Uterus (tissue), 4 donors: ENCODE data around the gene PA2G4. TPM values are rescaled to one million over a fixed set of nuclear protein-coding genes. Genes with fewer than 3 reads are reported as not detected.
A peak's percentile ranks its signal among the peaks of the same experiment; 100 is the strongest.

ENCODE experiments used
- DNase-seq, 2 donors: peaks; one replicate each; pipeline ENCODE4 v3.0.0-alpha.2; 2019 to 2020
- H3K27ac ChIP-seq, 2 donors: fragments of 200-600 bp; sonication (generic); 1 replicate in 1 of 2; 2 replicates in 1 of 2; pipeline ENCODE4 v1.5.1; 2016 to 2018
- H3K27me3 ChIP-seq, 2 donors: fragments of 200-600 bp; sonication (generic); one replicate each; pipeline ENCODE4 v1.5.1; 2018 to 2019; ENCODE audit warnings: control low read depth in 1 of 2
- H3K36me3 ChIP-seq, 2 donors: fragments of 200-600 bp; sonication (generic); one replicate each; pipeline ENCODE4 v1.5.1; 2019; ENCODE audit warnings: control low read depth in 1 of 2
- H3K4me1 ChIP-seq, 2 donors: fragments of 200-600 bp; sonication (generic); one replicate each; pipeline ENCODE4 v1.5.1; 2018 to 2019; ENCODE audit warnings: control low read depth in 1 of 2
- H3K4me3 ChIP-seq, 2 donors: fragments of 200-600 bp; sonication (generic); 1 replicate in 1 of 2; 2 replicates in 1 of 2; pipeline ENCODE4 v1.5.1; 2018 to 2019; ENCODE audit warnings: mild to moderate bottlenecking in 1 of 2
- H3K9me3 ChIP-seq, 2 donors: fragments of 200-600 bp; sonication (generic); one replicate each; pipeline ENCODE4 v1.5.1; 2019; ENCODE audit warnings: control low read depth in 1 of 2
- CTCF ChIP-seq, 4 experiments: fragments of 200-600 bp in 2 of 4; fragments of 450-650 bp in 2 of 4; sonication (generic) in 2 of 4; IDR thresholded peaks; one replicate each; pipeline ENCODE4 v1.5.1; 2016 to 2019; ENCODE audit warnings: antibody characterized with exemption in 4 of 4, mild to moderate bottlenecking in 2 of 4, moderate library complexity in 1 of 4
- POLR2A ChIP-seq, 2 donors: fragments of 450-650 bp; IDR thresholded peaks; one replicate each; pipeline ENCODE4 v1.6.1; 2016; ENCODE audit warnings: antibody characterized with exemption in 2 of 2, mild to moderate bottlenecking in 1 of 2, moderate library complexity in 1 of 2
- intact Hi-C: fragments of 100-400 bp; cut with DNase I; formaldehyde crosslinking; loops from one replicate; pipeline ENCODE4 v1.15.1; 2023; ENCODE audit warnings: low total_unique reads
- total RNA-seq, 4 donors: library from RNA; depleted of rRNA in 3 of 4; stranded (reverse); fragments of >200 nt in 3 of 4; gene quantifications; one replicate each; pipeline versions ENCODE4 v1.1.0 to v1.2.4, GENCODE V29; 2014 to 2023
- donor health status: DM: yes; HTN: yes; CAD: no.

The PA2G4 gene
- total RNA-seq, 4 donors from 2014 or later: 64.4 to 120 (median 81.0) TPM

GRCh38 chr12:56128670-56129205, 24.4 kb downstream of the PA2G4 start:
- intact Hi-C loops: loop anchor here (5.0 kb wide), 1 partner anchor 34 kb away; no protein-coding TSS in a partner anchor
- peak overlapping the region; percentile 88 to 91 for H3K27ac ChIP-seq
- peak overlapping the region; percentile 56 to 95 for H3K4me3 ChIP-seq
- no peaks in the 10 kb centered on the region for H3K36me3 ChIP-seq
- H3K9me3 ChIP-seq: no peaks in the 10 kb centered on the region
- H3K27me3 ChIP-seq: no peaks in the 10 kb centered on the region
- H3K4me1 ChIP-seq: peaks cover 8 to 10% of the 10 kb centered on the region in 2 donors
- TF ChIP-seq POLR2A (IDR thresholded peaks at IDR 0.05): no peak
- no peak for TF ChIP-seq CTCF (IDR thresholded peaks at IDR 0.05)
- no peak for DNase-seq

DNA sequence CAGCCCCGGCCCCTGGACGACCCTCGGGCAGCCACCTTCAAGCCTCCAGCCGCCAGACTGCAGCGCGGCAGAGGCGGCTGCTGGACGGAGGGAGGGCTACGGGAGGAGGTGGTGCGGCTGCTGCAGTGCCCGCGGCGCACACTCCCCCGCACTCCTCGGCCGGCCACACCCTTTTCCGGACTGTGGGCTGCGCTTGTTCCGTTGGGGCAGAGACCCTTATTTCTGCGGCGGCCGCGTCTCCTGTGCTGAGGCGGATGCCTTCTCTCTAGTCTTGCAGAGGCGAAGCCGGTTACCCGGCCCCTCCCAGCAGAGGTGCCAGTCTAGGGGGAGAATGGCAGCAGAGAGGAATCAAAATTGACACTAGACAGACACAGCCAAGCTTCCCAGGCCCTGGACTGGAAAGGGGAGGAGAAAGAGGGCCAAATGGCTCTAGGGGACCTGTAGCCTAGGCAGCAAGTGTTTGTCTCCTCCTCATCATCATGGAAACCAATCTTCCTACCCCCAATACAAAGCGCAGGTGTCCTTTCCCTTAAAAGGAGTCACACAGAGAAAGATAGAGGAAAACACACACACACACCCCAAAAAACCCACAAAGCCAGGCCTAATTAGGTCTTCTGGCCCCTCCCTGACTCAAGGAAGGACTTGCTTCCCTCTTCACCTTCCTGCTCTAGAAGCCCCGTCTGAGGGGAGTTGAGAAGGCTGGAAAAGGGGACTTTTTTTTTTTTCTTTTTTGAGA, 25.0 kb downstream of the PA2G4 start:
- Histone ChIP-seq H3K4me1 (peaks cover 8 to 10% of the 10 kb centered on the region in 2 donors), H3K36me3 (no peaks in the 10 kb centered on the region), H3K27me3 (no peaks in the 10 kb centered on the region), H3K9me3 (no peaks in the 10 kb centered on the region), H3K27ac (peak overlapping the region; percentile 88 to 91), H3K4me3 (peak overlapping the region; percentile 56 to 95)
- DNase-seq: peak; percentile 72 to 76
- intact Hi-C loops: loop anchor here (5.0 kb wide), 1 partner anchor 33 kb away; no protein-coding TSS in a partner anchor
- TF ChIP-seq POLR2A (IDR thresholded peaks at IDR 0.05): peak in 1 of 2 donors; percentile 49
- no peak for TF ChIP-seq CTCF (IDR thresholded peaks at IDR 0.05)

DNA sequence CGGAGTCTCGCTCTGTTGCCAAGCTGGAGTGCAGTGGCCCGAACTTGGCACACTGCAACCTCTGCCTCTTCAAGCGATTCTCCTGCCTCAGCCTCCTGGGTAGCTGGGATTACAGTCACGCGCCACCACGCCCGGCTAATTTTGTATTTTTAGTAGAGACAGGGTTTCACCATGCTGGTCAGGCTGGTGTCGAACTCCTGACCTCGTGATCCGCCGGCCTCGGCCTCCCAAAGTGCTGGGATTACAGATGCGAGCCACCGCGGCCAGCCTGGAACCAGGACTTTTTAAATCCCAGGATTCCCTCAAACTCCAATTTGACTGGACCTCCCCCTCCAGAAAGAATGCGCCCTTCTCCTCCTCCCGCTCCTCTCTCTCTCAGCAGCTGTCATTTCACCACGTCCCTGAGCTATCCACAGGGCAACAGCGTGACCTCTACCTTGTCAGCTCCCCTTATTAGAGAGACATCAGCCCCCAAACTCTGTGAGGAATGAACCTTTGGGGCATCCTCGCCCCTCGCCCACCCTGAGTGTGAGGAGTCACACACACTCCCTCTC, 25.7 kb downstream of the PA2G4 start:
- Histone ChIP-seq H3K36me3 (no peaks in the 10 kb centered on the region), H3K4me3 (peak overlapping the region; percentile 56 to 95), H3K4me1 (peaks cover 8 to 10% of the 10 kb centered on the region in 2 donors), H3K9me3 (no peaks in the 10 kb centered on the region), H3K27ac (peak overlapping the region; percentile 88 to 91), H3K27me3 (no peaks in the 10 kb centered on the region)
- TF ChIP-seq POLR2A (IDR thresholded peaks at IDR 0.05) (no peak), CTCF (IDR thresholded peaks at IDR 0.05) (no peak)
- intact Hi-C loops: loop anchor here (5.0 kb wide), 1 partner anchor 32 kb away; no protein-coding TSS in a partner anchor
- DNase-seq: no peak

GRCh38 chr12:56130876-56131275, 26.5 kb downstream of the PA2G4 start:
- TF ChIP-seq CTCF (IDR thresholded peaks at IDR 0.05) (no peak), POLR2A (IDR thresholded peaks at IDR 0.05) (no peak)
- no peaks in the 10 kb centered on the region for H3K36me3 ChIP-seq
- no peak overlapping the region for H3K4me3 ChIP-seq
- DNase-seq: no peak
- intact Hi-C loops: no loop called here
- no peaks in the 10 kb centered on the region for H3K27me3 ChIP-seq
- peak overlapping the region; percentile 88 to 91 for H3K27ac ChIP-seq
- H3K4me1 ChIP-seq: peaks cover 7 to 8% of the 10 kb centered on the region in 2 donors
- no peaks in the 10 kb centered on the region for H3K9me3 ChIP-seq

DNA sequence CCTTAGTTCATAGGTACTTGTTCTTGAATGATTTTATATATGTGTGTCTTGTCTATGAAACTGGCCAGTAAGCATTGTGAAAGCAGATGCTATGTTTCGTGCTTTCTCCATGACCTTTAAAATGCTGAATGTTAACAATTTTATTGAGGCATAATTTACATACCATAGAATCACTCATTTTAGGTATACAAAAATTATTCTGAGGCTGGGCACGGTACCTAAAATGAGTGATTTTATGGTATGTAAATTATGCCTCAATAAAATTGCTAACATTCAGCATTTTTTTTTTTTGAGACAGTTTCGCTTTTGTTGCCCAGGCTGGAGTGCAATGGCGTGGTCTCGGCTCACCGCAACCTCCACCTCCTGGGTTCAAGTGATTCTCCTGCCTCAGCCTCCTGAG, 30.5 kb downstream of the PA2G4 start:
- no peak for DNase-seq

More for the DNA sequence above, 30.5 kb downstream of the PA2G4 start:
- Histone ChIP-seq H3K27me3 (no peaks in the 10 kb centered on the region), H3K4me1 (peaks cover 0 to 5% of the 10 kb centered on the region in 2 donors), H3K27ac (no peak overlapping the region), H3K36me3 (no peaks in the 10 kb centered on the region), H3K4me3 (no peak overlapping the region), H3K9me3 (no peaks in the 10 kb centered on the region)
- intact Hi-C loops: no loop called here
- TF ChIP-seq POLR2A (IDR thresholded peaks at IDR 0.05) (no peak), CTCF (IDR thresholded peaks at IDR 0.05) (no peak)
